ENCODE measurements around the gene KRT35. TPM values are rescaled to one million over a fixed set of nuclear protein-coding genes. Genes with fewer than 3 reads are reported as not detected.

KRT35 gene
- total and polyA plus RNA-seq, 2 experiments from 2014 or later, result not detected

- TF ChIP-seq ZNF462 (CRISPR knock-in tag; IDR thresholded peaks at IDR 0.05) (no peak), JUNB (IDR thresholded peaks at IDR 0.05; ENCODE audit: unreplicated experiment) (no peak)
Observed at GRCh38 chr17:41468346-41468745, 12.6 kb downstream of the KRT35 start (continued).

- H3K4me2 ChIP-seq, result no peak overlapping the region
- no peaks in the 10 kb centered on the region for H3K36me3 ChIP-seq (ENCODE audit: insufficient read depth)
- no peak overlapping the region for H3K27ac Mint-ChIP-seq
- peaks cover 4% of the 10 kb centered on the region for H3K27me3 Mint-ChIP-seq (ENCODE audit: insufficient read depth, low read depth, poor library complexity)
- H3K4me3 Mint-ChIP-seq, result no peak overlapping the region
- ATAC-seq, result no peak
- H3F3A ChIP-seq (replicated peaks; ENCODE audit: low read depth), result no peaks in the 10 kb centered on the region
- no peaks in the 10 kb centered on the region for H3K4me1 ChIP-seq (ENCODE audit: insufficient read depth)
- 0 out of 2 replicates have a peak, but pooled peaks cover 7% of the 10 kb centered on the region for H3K9me2 ChIP-seq (ENCODE audit: insufficient read depth)
- H3K4me3 ChIP-seq, result no peak overlapping the region
- H4K20me1 ChIP-seq (replicated peaks; ENCODE audit: insufficient read depth), result no peaks in the 10 kb centered on the region
- H3K4me1 Mint-ChIP-seq, result no peaks in the 10 kb centered on the region
- peaks cover 12% of the 10 kb centered on the region; the same call in 2 of the 3 replicates for H3K9me3 Mint-ChIP-seq
- no peak for DNase-seq (ENCODE audit: low spot score)
- H3K79me2 ChIP-seq (replicated peaks; ENCODE audit: insufficient read depth), result no peaks in the 10 kb centered on the region
- H3K27me3 ChIP-seq (ENCODE audit: insufficient read depth), result no peaks in the 10 kb centered on the region
- no peak overlapping the region for H2AFZ ChIP-seq
- no peaks in the 10 kb centered on the region for H3K36me3 Mint-ChIP-seq (ENCODE audit: low read depth)
- no peak overlapping the region for H3K27ac ChIP-seq (ENCODE audit: low read depth)
- no peak for TF ChIP-seq CTCF (conservative IDR thresholded peaks at IDR 0.05; ENCODE audit: low read depth in 2 of 2)
- TF ChIP-seq JUNB (IDR thresholded peaks at IDR 0.05; ENCODE audit: unreplicated experiment), result no peak
- TF ChIP-seq EZH2phosphoT487 (IDR thresholded peaks at IDR 0.05; ENCODE audit: unreplicated experiment), result no peak
- no peak for TF ChIP-seq CREB1 (CRISPR knock-in tag; IDR thresholded peaks at IDR 0.05; ENCODE audit: low read depth)
- TF ChIP-seq STAT1 (IDR thresholded peaks at IDR 0.05; ENCODE audit: unreplicated experiment), result no peak
- no peak for TF ChIP-seq ZNF114 (CRISPR knock-in tag; IDR thresholded peaks at IDR 0.05)
- no peak for TF ChIP-seq POLR2AphosphoS5 (IDR thresholded peaks at IDR 0.05; ENCODE audit: low read depth)
- TF ChIP-seq NANOG (IDR thresholded peaks at IDR 0.05; ENCODE audit: borderline replicate concordance), result no peak
- no peak for TF ChIP-seq ETS1 (IDR thresholded peaks at IDR 0.05)
- no peak for TF ChIP-seq ZNF331 (CRISPR knock-in tag; IDR thresholded peaks at IDR 0.05; ENCODE audit: low read depth)
- no peak for TF ChIP-seq EZH2 (IDR thresholded peaks at IDR 0.05; ENCODE audit: low read depth, unreplicated experiment)
Observed at GRCh38 chr17:41467561-41467960, 13.4 kb downstream of the KRT35 start.

Data from GM23338 (cell line).